HUES64 (cell line): ENCODE data around the gene VCX. TPM values are rescaled to one million over a fixed set of nuclear protein-coding genes. Genes with fewer than 3 reads are reported as not detected.
"Not testable (repeated sequence)": the region's sequence is repeated elsewhere in the genome, so short reads cannot be mapped to it uniquely, and the experiment has no call there.

Experiments used
- H3K27ac ChIP-seq: 2 replicates; pipeline ENCODE4 v1.7.0; 2013; ENCODE audit warnings: low read depth, low read length, inconsistent platforms
- H3K27me3 ChIP-seq: 2 replicates; pipeline ENCODE4 v1.6.1; 2013; ENCODE audit warnings: mild to moderate bottlenecking, low read length; ENCODE audit not compliant: insufficient read depth
- H3K36me3 ChIP-seq: 2 replicates; pipeline ENCODE4 v1.6.1; 2013; ENCODE audit warnings: mild to moderate bottlenecking, low read length; ENCODE audit not compliant: insufficient read depth
- H3K4me1 ChIP-seq: 2 replicates; pipeline ENCODE4 v1.6.1; 2013; ENCODE audit warnings: mild to moderate bottlenecking, low read length, moderate library complexity; ENCODE audit not compliant: insufficient read depth
- H3K4me3 ChIP-seq: 2 replicates; pipeline ENCODE4 v1.5.1; 2013; ENCODE audit warnings: mild to moderate bottlenecking, low read length, moderate library complexity
- H3K9ac ChIP-seq: 2 replicates; pipeline ENCODE4 v1.6.1; 2013; ENCODE audit warnings: mild to moderate bottlenecking, low read depth, low read length
- H3K9me3 ChIP-seq: 2 replicates; pipeline ENCODE4 v1.6.1; 2013; ENCODE audit warnings: low read depth, low read length; ENCODE audit not compliant: insufficient read depth
- WGBS: fragments of 150-250, 120-280 bp; methylation state at CpG from one replicate; pipeline ENCODE4 v1.1.7; 2013; ENCODE audit warnings: missing lambda C conversion rate; 5-methylcytosine and 5-hydroxymethylcytosine counted together
- polyA plus RNA-seq, 2 experiments: library from polyadenylated mRNA; stranded (reverse); fragments of 50-300 nt; gene quantifications; one replicate each; pipeline ENCODE4 v1.2.3, GENCODE V29; 2013

Gene VCX
- 0.35 TPM for polyA plus RNA-seq (2013, experiment 1 of 2)
- not detected for polyA plus RNA-seq (2013, experiment 2 of 2)

GRCh38 chrX:7842871-7843270 lies at the start of gene VCX:
Gene VCX (plus strand): TSS chrX:7843171. CDS start chrX:7843204, 33 bp downstream.
- H3K27ac ChIP-seq, H3K4me3 ChIP-seq, H3K27me3 ChIP-seq, H3K9ac ChIP-seq, H3K4me1 ChIP-seq, H3K9me3 ChIP-seq, H3K36me3 ChIP-seq: not testable (repeated sequence)
- no CpG with 5 or more reads among the region's 20 CpGs for WGBS

DNA sequence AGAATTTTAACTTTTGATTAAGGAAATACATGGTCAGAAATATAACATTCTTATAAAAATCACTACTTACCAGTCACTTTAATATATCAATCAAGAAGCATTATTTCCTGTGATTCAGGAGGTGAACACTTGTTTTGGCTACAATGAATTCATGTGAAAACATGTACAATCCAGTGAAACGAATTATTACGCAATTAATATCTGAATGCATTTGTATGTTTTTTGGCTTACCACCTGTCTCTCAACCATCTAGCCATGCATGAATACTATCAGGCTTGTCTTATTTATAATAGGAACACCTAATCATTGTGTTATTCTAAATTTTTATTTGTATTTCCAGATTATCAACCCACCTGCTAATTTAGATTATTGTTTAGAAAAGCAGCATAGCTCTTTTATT lies 44.6 kb upstream of the VCX start:
- no peak overlapping the region for H3K4me3 ChIP-seq
- H3K9me3 ChIP-seq: no peaks in the 10 kb centered on the region
- H3K27ac ChIP-seq: no peak overlapping the region
- WGBS: no CpG with 5 or more reads among the region's 2 CpGs
- H3K27me3 ChIP-seq: no peaks in the 10 kb centered on the region
- H3K9ac ChIP-seq: no peak overlapping the region
- H3K36me3 ChIP-seq: no peaks in the 10 kb centered on the region
- H3K4me1 ChIP-seq: no peaks in the 10 kb centered on the region

DNA sequence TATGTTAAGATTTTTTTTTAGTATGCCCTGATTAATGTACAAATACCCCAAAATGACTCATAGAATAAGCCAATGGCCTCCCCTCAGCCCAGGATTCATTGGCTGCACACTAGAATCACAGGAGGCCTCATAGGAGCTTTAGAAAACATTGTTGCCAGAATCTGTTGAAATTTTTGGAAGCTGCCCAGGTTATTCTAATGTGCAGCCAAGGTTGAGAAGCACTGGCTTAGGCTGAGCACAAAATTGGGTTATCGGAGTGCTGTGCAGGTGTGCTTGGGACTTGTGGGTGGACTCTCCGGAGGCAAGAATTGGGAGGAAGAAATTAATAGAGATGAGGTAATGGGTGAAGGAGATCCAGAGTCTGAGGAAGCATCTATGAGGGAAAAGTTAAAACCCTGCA lies 41.3 kb upstream of the VCX start:
- Histone ChIP-seq H3K9ac (no peak overlapping the region), H3K27ac (no peak overlapping the region), H3K36me3 (no peaks in the 10 kb centered on the region), H3K27me3 (no peaks in the 10 kb centered on the region), H3K9me3 (no peaks in the 10 kb centered on the region), H3K4me3 (no peak overlapping the region), H3K4me1 (no peaks in the 10 kb centered on the region)
- 97% methylated on average over 2 of the region's 2 CpGs for WGBS

GRCh38 chrX:7815166-7815805 lies 27.7 kb upstream of the VCX start:
- no peak overlapping the region for H3K27ac ChIP-seq
- no peaks in the 10 kb centered on the region; the same call in 1 of the 2 replicates for H3K27me3 ChIP-seq
- H3K9me3 ChIP-seq: no peaks in the 10 kb centered on the region
- WGBS: 60% methylated on average over 1 of the region's 2 CpGs
- H3K36me3 ChIP-seq: no peaks in the 10 kb centered on the region
- H3K9ac ChIP-seq: no peak overlapping the region
- no peak overlapping the region for H3K4me3 ChIP-seq
- H3K4me1 ChIP-seq: no peaks in the 10 kb centered on the region

DNA sequence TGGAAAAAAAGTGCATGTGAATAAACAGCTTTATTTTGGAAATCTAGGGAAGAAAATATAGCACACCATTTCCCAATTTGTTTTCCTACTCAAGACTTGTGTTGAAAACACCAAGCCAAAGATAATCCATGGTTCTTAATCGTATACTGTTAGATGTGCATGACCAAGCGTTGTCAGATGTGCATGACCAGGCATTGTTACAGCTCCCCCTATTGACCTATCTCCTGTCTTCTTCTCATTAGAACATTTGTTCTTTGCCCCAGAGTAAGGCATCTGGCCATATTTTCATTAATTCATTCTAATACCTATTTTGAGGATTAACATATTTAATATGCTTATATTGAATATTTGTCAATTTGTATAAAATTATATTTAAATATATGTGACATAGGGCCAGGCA lies 14.4 kb upstream of the VCX start:
- no peaks in the 10 kb centered on the region for H3K36me3 ChIP-seq
- H3K4me3 ChIP-seq: no peak overlapping the region
- no peaks in the 10 kb centered on the region for H3K27me3 ChIP-seq
- no peaks in the 10 kb centered on the region for H3K4me1 ChIP-seq
- H3K9me3 ChIP-seq: no peaks in the 10 kb centered on the region
- WGBS: 92% methylated on average over 2 of the region's 2 CpGs
- H3K27ac ChIP-seq: no peak overlapping the region
- H3K9ac ChIP-seq: no peak overlapping the region

- H3K27me3 ChIP-seq: no peaks in the 10 kb centered on the region
- H3K4me1 ChIP-seq: no peaks in the 10 kb centered on the region
- no peak overlapping the region for H3K4me3 ChIP-seq
- H3K36me3 ChIP-seq: no peaks in the 10 kb centered on the region
- no peak overlapping the region for H3K9ac ChIP-seq
- no peaks in the 10 kb centered on the region for H3K9me3 ChIP-seq
- no CpG with 5 or more reads among the region's 3 CpGs for whole genome bisulfite sequencing
- no peak overlapping the region for H3K27ac ChIP-seq
Observed at GRCh38 chrX:7841084-7841805, 1.7 kb upstream of the VCX start.

- Histone ChIP-seq H3K4me3 (no peak overlapping the region), H3K4me1 (no peaks in the 10 kb centered on the region), H3K9me3 (no peaks in the 10 kb centered on the region), H3K27me3 (no peaks in the 10 kb centered on the region), H3K36me3 (no peaks in the 10 kb centered on the region), H3K9ac (no peak overlapping the region), H3K27ac (no peak overlapping the region)
- 31% methylated on average over 1 of the region's 1 CpG for WGBS
Observed at GRCh38 chrX:7852166-7852565, 9.2 kb downstream of the VCX start.

GRCh38 chrX:7872042-7872441 lies 29.1 kb downstream of the VCX start:
- H3K27ac ChIP-seq: no peak overlapping the region
- H3K4me1 ChIP-seq: no peaks in the 10 kb centered on the region
- no peaks in the 10 kb centered on the region for H3K36me3 ChIP-seq
- 98% methylated on average over 4 of the region's 4 CpGs for WGBS
- H3K9me3 ChIP-seq: no peaks in the 10 kb centered on the region
- H3K9ac ChIP-seq: no peak overlapping the region
- H3K27me3 ChIP-seq: no peaks in the 10 kb centered on the region
- no peak overlapping the region for H3K4me3 ChIP-seq

DNA sequence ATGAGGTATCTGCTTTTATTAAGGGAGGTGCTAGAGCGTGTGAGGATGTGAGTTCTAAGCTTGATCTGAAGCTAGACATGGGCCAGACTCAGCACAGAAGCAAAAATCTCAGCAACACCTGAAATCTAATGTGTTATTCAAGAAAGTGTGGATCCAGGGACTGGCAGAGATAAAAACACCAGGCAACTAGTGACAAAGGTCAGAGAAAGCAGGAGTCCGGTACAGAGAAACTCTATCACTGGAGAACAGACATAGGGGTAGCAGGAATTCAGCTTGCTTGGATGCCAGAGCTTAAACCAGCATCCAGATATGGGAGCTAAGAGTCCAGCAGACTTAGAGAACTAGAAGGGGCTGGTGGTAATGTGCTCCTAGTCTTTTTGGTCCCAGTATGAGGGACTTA lies 34.0 kb downstream of the VCX start:
- Histone ChIP-seq H3K36me3 (no peaks in the 10 kb centered on the region), H3K27ac (no peak overlapping the region), H3K9me3 (no peaks in the 10 kb centered on the region), H3K4me1 (no peaks in the 10 kb centered on the region), H3K27me3 (no peaks in the 10 kb centered on the region), H3K9ac (no peak overlapping the region), H3K4me3 (no peak overlapping the region)
- WGBS: 89% methylated on average over 2 of the region's 2 CpGs

- Histone ChIP-seq H3K27me3 (no peaks in the 10 kb centered on the region), H3K27ac (no peak overlapping the region), H3K4me3 (no peak overlapping the region), H3K9ac (no peak overlapping the region), H3K36me3 (no peaks in the 10 kb centered on the region), H3K9me3 (no peaks in the 10 kb centered on the region), H3K4me1 (no peaks in the 10 kb centered on the region)
- WGBS: no CpG with 5 or more reads among the region's 2 CpGs
Observed at GRCh38 chrX:7889135-7889534, 46.2 kb downstream of the VCX start.

GRCh38 chrX:7889680-7890079 lies 46.7 kb downstream of the VCX start:
- Histone ChIP-seq H3K4me3 (no peak overlapping the region), H3K9ac (no peak overlapping the region), H3K27ac (no peak overlapping the region), H3K27me3 (no peaks in the 10 kb centered on the region), H3K4me1 (no peaks in the 10 kb centered on the region), H3K36me3 (no peaks in the 10 kb centered on the region), H3K9me3 (no peaks in the 10 kb centered on the region)
- WGBS: no CpG with 5 or more reads among the region's 2 CpGs
